Loucy (cell line): ENCODE data around the gene USP17L17.
"Not testable (repeated sequence)": the region's sequence is repeated elsewhere in the genome, so short reads cannot be mapped to it uniquely, and the experiment has no call there.

Source experiments
- CTCF ChIP-seq: fragments of 200-600 bp; sonication (generic); conservative IDR thresholded peaks from 2 replicates; pipeline ENCODE4 v1.5.1; 2014; ENCODE audit warnings: mild to moderate bottlenecking, antibody characterized with exemption, low read length
- EZH2phosphoT487 ChIP-seq: fragments of 200-600 bp; IDR thresholded peaks from 2 replicates; pipeline ENCODE4 v1.6.1; 2018; ENCODE audit warnings: antibody characterized with exemption, mild to moderate bottlenecking, moderate library complexity, borderline replicate concordance

- TF ChIP-seq CTCF, EZH2phosphoT487: not testable (repeated sequence)
Measured at GRCh38 chr4:9234085-9234484, 9.6 kb upstream of the USP17L17 start, which contains the start of gene USP17L15.
